CD4-positive, alpha-beta T cell treated with Interleukin-12 subunit alpha and Interleukin-12 subunit beta, for 1 hour (primary cell): ENCODE results near the gene STPG3.

ENCODE experiments used
- DNase-seq: peaks from one replicate; pipeline ENCODE4 v3.0.0-alpha.2; 2020

Gene STPG3

GRCh38 chr9:137267933-137268355 is 16.9 kb downstream of the STPG3 start:
- no peak for DNase-seq

- no peak for DNase-seq
These were observed 17.6 kb downstream of the STPG3 start for GRCh38 chr9:137268538-137269201.

GRCh38 chr9:137269231-137269772 is 18.2 kb downstream of the STPG3 start:
- no peak for DNase-seq

- DNase-seq: peak; percentile 17
These were observed 20.0 kb downstream of the STPG3 start for GRCh38 chr9:137270929-137271695.

GRCh38 chr9:137271696-137272076 is 20.6 kb downstream of the STPG3 start:
- no peak for DNase-seq

- no peak for DNase-seq
These were observed 21.4 kb downstream of the STPG3 start for GRCh38 chr9:137272241-137273094.

GRCh38 chr9:137273095-137273490 is 22.0 kb downstream of the STPG3 start:
- no peak for DNase-seq

- no peak for DNase-seq
These were observed 22.7 kb downstream of the STPG3 start for GRCh38 chr9:137273611-137274320.

- DNase-seq: no peak
These were observed 24.1 kb downstream of the STPG3 start for GRCh38 chr9:137275203-137275587.

- no peak for DNase-seq
These were observed 24.7 kb downstream of the STPG3 start for GRCh38 chr9:137275588-137276472.

- no peak for DNase-seq
These were observed 25.6 kb downstream of the STPG3 start for GRCh38 chr9:137276473-137277328.

- peak; percentile 32 for DNase-seq
These were observed 26.4 kb downstream of the STPG3 start, which contains the start of gene TOR4A for GRCh38 chr9:137277329-137278041. Gene TOR4A, plus strand, starts transcription at chr9:137277726. Its CDS starts 964 bp downstream, at chr9:137278690.

GRCh38 chr9:137278061-137278701 is 27.1 kb downstream of the STPG3 start:
- no peak for DNase-seq

GRCh38 chr9:137278721-137279711 is 27.9 kb downstream of the STPG3 start:
- DNase-seq: no peak

GRCh38 chr9:137279741-137280473 is 28.8 kb downstream of the STPG3 start:
- no peak for DNase-seq

- no peak for DNase-seq
These were observed 29.6 kb downstream of the STPG3 start for GRCh38 chr9:137280474-137281344.
